ENCODE data around the gene CCDC17. TPM values are rescaled to one million over a fixed set of nuclear protein-coding genes. Genes with fewer than 3 reads are reported as not detected.

Gene CCDC17
- total RNA-seq, 1 experiment from 2014 or later = 0.38 TPM

DNA sequence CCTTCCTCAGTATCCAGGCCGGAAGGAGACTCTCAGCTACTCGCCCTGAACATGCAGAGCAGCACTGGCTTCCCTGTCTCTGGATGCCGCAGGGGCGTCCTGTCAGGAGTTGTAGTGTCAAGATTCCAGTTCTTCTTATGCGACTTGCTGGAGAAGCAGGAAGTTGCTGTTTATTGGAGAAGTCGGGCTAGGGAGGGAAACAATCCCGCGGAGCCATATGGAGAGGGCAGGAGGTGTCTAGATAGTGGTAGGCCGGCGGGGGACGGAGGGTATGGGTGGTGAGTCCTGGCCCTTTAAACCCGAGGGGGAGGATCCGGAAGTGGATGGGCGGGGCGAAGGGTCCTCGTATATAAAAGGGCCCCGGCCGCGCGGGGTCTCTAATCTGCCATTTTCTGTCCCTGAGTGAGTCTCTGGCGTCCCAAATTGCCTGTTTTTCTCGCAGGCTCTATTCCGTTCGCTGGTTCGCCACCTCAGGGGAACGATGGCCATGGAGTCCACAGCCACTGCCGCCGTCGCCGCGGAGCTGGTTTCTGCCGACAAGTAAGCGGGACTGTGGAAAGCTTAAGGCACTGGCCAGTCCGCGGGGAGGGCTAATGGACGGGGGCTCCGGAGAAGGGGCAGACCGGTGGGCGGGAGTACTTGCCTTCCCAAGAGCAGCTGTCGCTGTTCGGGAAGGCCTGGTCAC, 40.0 kb downstream of the CCDC17 start, which contains the start of gene NASP:
Gene NASP (plus strand): TSS at position 376 of the 685 bp plus-strand sequence. CDS start 106 bp downstream, at position 482.
- peak; percentile 74 for DNase-seq (ENCODE audit: low spot score)

DNA sequence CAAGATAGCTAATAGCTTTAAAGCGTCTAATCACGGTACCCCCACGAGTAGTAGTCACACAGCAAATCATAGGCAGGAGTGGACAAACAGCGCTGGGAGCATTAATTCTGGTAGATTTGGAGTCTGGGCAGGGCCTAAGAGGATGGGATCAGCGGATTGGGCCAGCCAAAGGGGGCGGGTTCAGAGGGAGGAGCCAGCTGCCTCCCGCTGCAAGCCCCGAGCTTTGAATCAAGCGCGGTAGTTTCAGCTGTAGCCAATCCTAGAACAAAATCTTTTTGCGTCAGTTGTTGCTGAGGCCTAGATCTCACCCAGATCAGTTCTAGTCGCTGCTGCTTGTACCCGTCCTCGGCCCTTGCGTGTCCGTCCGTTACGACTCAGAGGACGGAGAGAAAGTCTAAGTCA, 40.6 kb downstream of the CCDC17 start:
- DNase-seq (ENCODE audit: low spot score) = peak; percentile 97

DNA sequence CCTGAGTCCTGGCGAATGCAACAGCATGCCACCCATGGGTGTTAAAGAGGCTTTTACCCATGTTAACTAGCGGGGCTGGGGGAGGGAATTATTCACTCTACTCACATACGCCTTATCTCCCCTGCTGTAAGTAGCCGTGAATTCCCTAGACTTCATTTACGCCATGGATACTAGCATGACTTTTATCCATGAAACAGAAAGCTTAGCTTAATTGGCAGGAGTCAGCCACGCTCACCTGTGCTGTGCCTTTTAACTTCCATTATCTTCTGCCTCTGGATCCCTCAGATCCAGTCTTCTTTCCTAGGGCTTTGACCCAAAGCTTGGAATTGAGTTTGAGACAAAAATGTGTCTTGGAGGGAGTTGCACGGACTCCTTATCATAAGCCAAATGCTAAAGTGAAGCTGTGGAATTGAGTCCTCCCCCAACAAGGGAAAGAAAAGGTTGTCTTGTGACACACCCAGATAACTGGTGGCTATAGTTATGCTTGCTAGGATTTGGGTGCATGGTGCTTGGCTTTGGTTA, 49.7 kb downstream of the CCDC17 start:
- no peak for DNase-seq (ENCODE audit: low spot score)

DNA sequence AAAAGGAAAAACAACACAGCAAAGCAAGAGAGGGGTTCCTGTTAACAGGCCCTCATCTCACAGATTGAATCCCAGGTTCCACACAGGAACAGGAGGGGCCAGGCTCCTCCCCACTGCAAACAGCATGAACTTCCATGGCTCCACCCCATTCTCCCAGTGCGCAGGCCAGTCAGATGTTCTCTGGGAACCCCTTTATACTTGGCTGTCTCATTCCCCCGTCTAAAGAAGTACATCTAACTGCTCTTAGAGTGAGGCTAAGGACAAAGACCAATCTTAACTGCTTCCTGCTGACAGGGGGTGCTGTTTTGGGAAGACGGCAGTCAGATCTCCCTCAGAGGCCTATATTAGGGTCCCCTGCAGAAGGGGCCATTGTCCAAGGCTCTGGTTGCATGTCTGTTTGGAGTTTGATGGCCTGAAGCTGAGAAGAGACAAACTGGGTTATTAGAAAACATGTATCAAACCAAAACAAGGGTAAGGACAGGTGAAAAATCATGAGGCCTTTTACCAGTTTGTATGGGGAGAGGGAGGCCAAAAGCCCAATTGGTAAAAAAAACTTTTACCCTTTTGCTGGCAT, 50.5 kb downstream of the CCDC17 start:
- no peak for DNase-seq (ENCODE audit: low spot score)

DNA sequence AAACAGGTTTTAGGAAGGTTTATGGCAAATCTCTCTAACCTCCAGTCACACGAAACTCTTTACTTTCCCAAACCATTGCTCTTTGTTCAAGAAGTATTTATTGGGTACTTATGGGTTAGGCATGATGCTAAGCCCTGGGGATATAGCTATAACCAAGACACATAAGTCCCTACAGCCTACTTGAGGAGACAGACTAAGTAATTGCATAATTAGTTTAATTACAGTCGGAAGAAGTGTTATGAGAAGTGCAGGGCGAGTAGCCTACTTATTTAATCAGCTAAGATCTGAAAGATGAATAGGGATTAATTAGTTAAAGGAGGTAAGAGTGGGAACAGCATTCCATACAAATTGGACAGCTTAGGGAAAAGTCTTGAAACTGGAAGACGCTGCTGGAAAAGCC, 53.2 kb downstream of the CCDC17 start:
- no peak for DNase-seq (ENCODE audit: low spot score)

Other genes with a start within 250 kb of the CCDC17 start
- 0.52 and 0.84 TPM in 2 replicates for gene TESK2, start 132.9 kb downstream of the CCDC17 start, total RNA-seq (2014; rRNA removed; shearing (Covaris generic))
- 1.3 and 2.8 TPM in 2 replicates for gene CCDC163, start 124.0 kb downstream of the CCDC17 start, total RNA-seq (2014; rRNA removed; shearing (Covaris generic))
- gene MMACHC, start 123.8 kb downstream of the CCDC17 start, total RNA-seq (2014; rRNA removed; shearing (Covaris generic)) = 2.8 and 4.7 TPM in 2 replicates
- gene PRDX1, start 102.2 kb downstream of the CCDC17 start, total RNA-seq (2014; rRNA removed; shearing (Covaris generic)) = 1,113 and 1,123 TPM in 2 replicates
- gene AKR1A1, start 73.2 kb downstream of the CCDC17 start, total RNA-seq (2014; rRNA removed; shearing (Covaris generic)) = 86.0 and 99.4 TPM in 2 replicates
- 135 and 136 TPM in 2 replicates for gene NASP, start 40.0 kb downstream of the CCDC17 start, total RNA-seq (2014; rRNA removed; shearing (Covaris generic))
- gene GPBP1L1, start 62.5 kb upstream of the CCDC17 start, total RNA-seq (2014; rRNA removed; shearing (Covaris generic)) = 64.5 and 103 TPM in 2 replicates
- 41.8 and 44.8 TPM in 2 replicates for gene TMEM69, start 64.1 kb upstream of the CCDC17 start, total RNA-seq (2014; rRNA removed; shearing (Covaris generic))
- gene IPP, start 126.6 kb upstream of the CCDC17 start, total RNA-seq (2014; rRNA removed; shearing (Covaris generic)) = 9.7 and 11.4 TPM in 2 replicates
- gene MAST2, start 179.6 kb upstream of the CCDC17 start, total RNA-seq (2014; rRNA removed; shearing (Covaris generic)) = 18.4 and 19.5 TPM in 2 replicates

Measured in A172 (cell line).